Ovary (tissue), 3 donors: Measurements from ENCODE around the gene SLC9B1.

Source experiments
- CTCF ChIP-seq, 3 donors: fragments of 450-650 bp in 2 of 3; fragments of 200-600 bp in 1 of 3; IDR thresholded peaks; one replicate each; pipeline versions ENCODE4 v1.5.1 to v1.8.0; 2016 to 2022; ENCODE audit warnings: antibody characterized with exemption in 3 of 3, mild to moderate bottlenecking in 1 of 3
- POLR2A ChIP-seq: fragments of 450-650 bp; IDR thresholded peaks from one replicate; pipeline ENCODE4 v1.6.1; 2017; ENCODE audit warnings: antibody characterized with exemption, mild to moderate bottlenecking, moderate library complexity
- donor health status: DM: no; HTN: no; CAD: no.

GRCh38 chr4:102918859-102919258 is 100.6 kb downstream of the SLC9B1 start:
- TF ChIP-seq CTCF (IDR thresholded peaks at IDR 0.05) (no peak), POLR2A (no peak)
